D721Med (cell line): ENCODE data around the gene TRAPPC1.

ENCODE experiments used
- DNase-seq: peaks from one replicate; pipeline ENCODE4 v3.0.0; 2011; ENCODE audit warnings: low spot score; ENCODE audit not compliant: insufficient read length
- FAIRE-seq: peaks from 2 replicates; lab custom pipeline; 2011; peaks lifted over from hg19 to GRCh38; lab: Jason Lieb, UNC
- CTCF ChIP-seq: IDR thresholded peaks from 2 replicates; pipeline ENCODE4 v1.5.1; 2012; ENCODE audit warnings: mild to moderate bottlenecking, control low read depth; ENCODE audit not compliant: insufficient read depth; ENCODE audit errors: missing control alignments

Gene TRAPPC1

GRCh38 chr17:7897090-7897489 lies 34.7 kb downstream of the TRAPPC1 start:
- FAIRE-seq (no peak), DNase-seq (no peak)
- no peak for TF ChIP-seq CTCF

DNA sequence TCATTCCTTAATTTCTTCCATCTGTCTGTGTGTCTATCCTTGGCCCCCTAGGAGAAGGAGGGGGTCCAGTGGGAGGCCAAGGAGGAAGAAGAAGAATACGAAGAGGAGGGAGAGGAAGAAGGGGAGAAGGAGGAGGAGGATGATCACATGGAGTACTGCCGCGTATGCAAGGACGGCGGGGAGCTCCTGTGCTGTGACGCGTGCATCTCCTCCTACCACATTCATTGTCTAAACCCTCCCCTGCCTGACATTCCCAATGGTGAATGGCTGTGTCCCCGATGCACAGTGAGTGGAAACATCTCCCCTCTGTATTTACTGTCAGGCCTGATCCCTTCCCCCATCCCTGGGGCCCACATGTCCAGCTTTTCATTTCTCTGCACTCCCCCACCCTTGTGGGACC lies 36.9 kb downstream of the TRAPPC1 start:
- TF ChIP-seq CTCF, result no peak
- no peak for FAIRE-seq
- DNase-seq, result no peak

DNA sequence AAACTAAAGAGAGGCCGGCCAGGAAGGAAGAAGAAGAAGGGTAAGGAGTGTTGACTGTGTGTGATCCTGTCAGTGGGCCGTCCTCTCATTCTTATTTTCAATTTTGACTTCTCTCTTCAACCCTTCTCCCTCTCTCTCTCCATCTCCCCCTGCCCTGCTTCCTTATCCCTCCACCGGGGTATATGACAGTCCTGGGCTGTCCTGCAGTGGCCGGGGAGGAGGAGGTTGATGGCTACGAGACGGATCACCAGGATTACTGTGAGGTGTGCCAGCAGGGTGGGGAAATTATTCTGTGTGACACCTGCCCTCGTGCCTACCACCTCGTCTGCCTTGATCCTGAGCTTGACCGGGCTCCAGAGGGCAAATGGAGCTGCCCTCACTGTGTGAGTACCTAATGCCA lies 37.5 kb downstream of the TRAPPC1 start:
- TF ChIP-seq CTCF, result no peak
- DNase-seq (no peak), FAIRE-seq (no peak)

- TF ChIP-seq CTCF, result no peak
- DNase-seq (no peak), FAIRE-seq (no peak)
Observed at GRCh38 chr17:7893187-7893880, 38.4 kb downstream of the TRAPPC1 start.

DNA sequence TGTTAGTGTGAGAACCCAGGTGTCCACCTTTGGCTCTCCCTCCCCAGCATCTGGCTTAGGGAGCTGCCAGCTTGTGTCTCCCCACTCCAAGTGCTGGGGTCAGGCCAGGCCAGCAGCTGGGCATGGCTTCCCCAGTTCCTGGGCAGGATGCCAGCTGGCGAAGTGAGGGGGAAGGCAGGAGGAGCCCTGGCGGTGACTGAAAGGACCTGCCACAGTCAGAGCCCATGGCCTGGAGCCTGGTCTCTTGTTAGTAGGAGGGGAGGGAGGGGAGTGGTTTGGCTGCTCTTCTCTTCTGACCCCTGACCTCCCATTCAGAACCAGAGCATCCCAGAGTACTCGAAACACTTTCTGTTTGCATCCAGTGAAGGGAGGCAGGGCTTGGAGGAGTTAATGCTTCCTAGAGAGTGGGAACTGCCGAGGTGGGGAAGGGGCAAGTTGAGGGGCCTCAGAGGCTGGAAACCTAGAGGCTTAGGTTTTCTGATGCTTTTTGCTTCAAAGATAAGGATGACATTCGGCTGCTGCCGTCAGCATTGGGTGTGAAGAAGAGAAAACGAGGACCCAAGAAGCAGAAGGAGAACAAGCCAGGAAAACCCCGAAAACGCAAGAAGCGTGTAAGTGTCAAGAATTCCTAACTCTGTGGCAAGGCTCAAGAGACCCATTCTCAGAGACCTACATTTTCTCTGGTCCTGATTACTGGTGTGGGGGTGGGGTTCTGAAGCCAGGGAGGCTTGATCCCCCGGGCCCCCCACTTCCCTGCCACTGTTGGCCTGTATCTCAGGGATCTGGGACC lies 42.4 kb downstream of the TRAPPC1 start:
- DNase-seq (no peak), FAIRE-seq (no peak)
- TF ChIP-seq CTCF, result no peak

- no peak for FAIRE-seq
- no peak for DNase-seq
- no peak for TF ChIP-seq CTCF
Observed at GRCh38 chr17:7888184-7888920, 43.4 kb downstream of the TRAPPC1 start, which contains the start of gene CHD3. Gene CHD3 (plus strand): TSS chr17:7888789. CDS start chr17:7889001, 212 bp downstream.
